Measurements from ENCODE around the gene MRM3.
"Not testable (repeated sequence)": the region's sequence is repeated elsewhere in the genome, so short reads cannot be mapped to it uniquely, and the experiment has no call there.

The MRM3 gene

GRCh38 chr17:835263-835662 lies 53.1 kb downstream of the MRM3 start:
- DNase-seq (ENCODE audit: low spot score) = no peak
- in situ Hi-C loops (cut with MboI; ENCODE audit: low pct_unique_long_range_greater_than_20kb, low sequenced_read_pairs, unreplicated experiment) = no loop called here
- no peak for TF ChIP-seq CTCF (IDR thresholded peaks at IDR 0.05; ENCODE audit: extremely low read depth, insufficient read depth, missing control alignments)

GRCh38 chr17:835721-836120 lies 53.6 kb downstream of the MRM3 start:
- DNase-seq (ENCODE audit: low spot score); in situ Hi-C loops (cut with MboI; ENCODE audit: low pct_unique_long_range_greater_than_20kb, low sequenced_read_pairs, unreplicated experiment): not testable (repeated sequence)

- DNase-seq (ENCODE audit: low spot score) = no peak
- in situ Hi-C loops (cut with MboI; ENCODE audit: low pct_unique_long_range_greater_than_20kb, low sequenced_read_pairs, unreplicated experiment) = no loop called here
- no peak for TF ChIP-seq CTCF (IDR thresholded peaks at IDR 0.05; ENCODE audit: extremely low read depth, insufficient read depth, missing control alignments)
These were observed 54.0 kb downstream of the MRM3 start for GRCh38 chr17:836151-836550.

GRCh38 chr17:838486-838885 lies 56.3 kb downstream of the MRM3 start:
- TF ChIP-seq CTCF (IDR thresholded peaks at IDR 0.05; ENCODE audit: extremely low read depth, insufficient read depth, missing control alignments) = no peak
- no peak for DNase-seq (ENCODE audit: low spot score)
- in situ Hi-C loops (cut with MboI; ENCODE audit: low pct_unique_long_range_greater_than_20kb, low sequenced_read_pairs, unreplicated experiment) = no loop called here

GRCh38 chr17:841313-841712 lies 59.2 kb downstream of the MRM3 start:
- in situ Hi-C loops (cut with MboI; ENCODE audit: low pct_unique_long_range_greater_than_20kb, low sequenced_read_pairs, unreplicated experiment) = no loop called here
- TF ChIP-seq CTCF (IDR thresholded peaks at IDR 0.05; ENCODE audit: extremely low read depth, insufficient read depth, missing control alignments) = no peak
- DNase-seq (ENCODE audit: low spot score) = no peak
